ENCODE measurements around the gene EXOC3.

Gene EXOC3

GRCh38 chr5:440401-441201 is 2.4 kb upstream of the EXOC3 start:
- no peak for ATAC-seq

GRCh38 chr5:441996-442334 is 1.0 kb upstream of the EXOC3 start:
- ATAC-seq, result no peak

GRCh38 chr5:443239-444151 is 519 bp downstream of the EXOC3 start:
- peak; percentile 28 to 34 for ATAC-seq

GRCh38 chr5:444226-444625 is 1.2 kb downstream of the EXOC3 start:
- ATAC-seq, result no peak

DNA sequence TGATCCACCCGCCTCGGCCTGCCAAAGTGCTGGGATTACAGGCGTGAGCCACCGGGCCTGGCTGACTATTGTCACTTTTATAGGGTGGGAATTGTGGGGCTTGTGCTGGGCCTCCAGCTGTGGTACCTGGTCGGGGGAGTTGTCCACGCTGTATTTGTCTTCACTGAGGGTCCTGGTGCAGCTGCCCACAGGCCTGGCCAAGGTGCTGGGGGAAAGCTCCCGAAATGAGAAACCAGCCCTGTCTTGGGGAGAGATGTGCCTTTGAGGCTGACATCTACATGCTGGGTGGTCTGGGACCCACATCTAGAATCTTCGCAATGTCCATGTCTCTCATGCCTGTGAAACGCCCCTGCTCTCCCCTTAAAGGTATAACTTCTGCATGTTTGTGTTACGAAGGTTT is 2.6 kb downstream of the EXOC3 start:
- no peak for ATAC-seq

DNA sequence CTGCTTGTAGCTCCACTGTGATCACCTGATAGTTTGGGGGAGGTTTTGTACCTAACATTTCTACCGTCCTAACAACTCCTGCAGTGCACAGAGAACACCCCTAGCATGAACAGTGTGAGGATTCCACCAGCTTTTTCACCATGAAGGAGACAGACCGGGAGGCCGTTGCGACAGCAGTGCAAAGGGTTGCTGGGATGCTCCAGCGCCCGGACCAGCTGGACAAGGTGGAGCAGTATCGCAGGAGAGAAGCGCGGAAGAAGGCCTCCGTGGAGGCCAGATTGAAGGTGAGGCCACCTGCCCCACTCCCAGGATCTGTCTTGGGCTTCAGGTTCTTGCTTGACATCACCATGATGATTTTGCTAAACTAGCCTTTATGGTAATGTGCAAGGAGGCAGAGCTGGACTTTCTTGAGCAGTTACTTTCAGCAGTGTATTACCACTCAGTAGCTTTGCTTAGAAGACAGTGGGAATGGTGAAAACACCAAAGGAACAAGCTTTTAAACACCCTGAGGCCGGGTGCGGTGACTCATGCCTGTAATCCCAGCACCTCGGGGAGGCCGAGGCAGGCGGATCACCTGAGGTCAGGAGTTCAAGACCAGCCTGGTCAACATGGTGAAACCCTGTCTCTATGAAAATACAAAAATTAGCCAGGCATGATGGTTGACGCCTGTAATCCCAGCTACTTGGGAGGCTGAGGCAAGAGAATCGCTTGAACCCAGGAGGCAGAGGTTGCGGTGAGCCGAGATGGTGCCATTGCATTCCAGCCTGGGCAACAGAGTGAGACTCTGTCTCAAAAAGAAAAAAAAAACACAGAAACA is 3.3 kb downstream of the EXOC3 start:
- no peak for ATAC-seq

DNA sequence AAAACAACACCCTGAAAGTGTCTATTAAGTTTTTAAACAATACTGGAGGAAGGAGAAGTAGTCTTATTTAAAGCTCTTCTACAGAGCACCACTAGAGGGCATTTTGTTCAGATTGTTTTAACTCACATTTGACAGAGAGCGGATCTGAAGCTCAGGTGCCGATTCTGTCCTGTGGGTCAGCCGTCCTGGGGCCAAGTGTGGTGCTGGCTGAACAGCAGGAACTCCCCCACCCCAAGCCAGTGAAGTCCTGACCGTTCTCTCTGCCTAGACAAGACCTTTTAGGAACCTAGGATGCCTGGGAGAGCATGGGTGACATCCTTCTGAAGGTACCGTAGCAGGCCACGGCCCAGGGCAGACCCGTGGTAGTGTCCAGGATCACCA is 3.9 kb downstream of the EXOC3 start:
- peak in 1 of 2 donors; percentile 25 for ATAC-seq

DNA sequence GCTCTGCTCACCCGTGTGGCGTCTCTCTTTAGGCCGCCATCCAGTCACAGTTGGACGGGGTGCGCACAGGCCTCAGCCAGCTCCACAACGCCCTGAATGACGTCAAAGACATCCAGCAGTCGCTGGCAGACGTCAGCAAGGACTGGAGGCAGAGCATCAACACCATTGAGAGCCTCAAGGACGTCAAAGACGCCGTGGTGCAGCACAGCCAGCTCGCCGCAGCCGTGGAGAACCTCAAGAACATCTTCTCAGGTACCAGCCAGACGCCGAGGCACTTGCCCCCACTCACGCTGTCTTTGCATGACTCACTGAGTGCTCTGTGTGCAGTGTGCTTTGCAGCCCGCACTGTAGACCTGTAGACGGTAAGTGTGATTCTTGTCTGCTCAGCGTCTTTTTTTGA is 4.5 kb downstream of the EXOC3 start:
- ATAC-seq, result no peak

DNA sequence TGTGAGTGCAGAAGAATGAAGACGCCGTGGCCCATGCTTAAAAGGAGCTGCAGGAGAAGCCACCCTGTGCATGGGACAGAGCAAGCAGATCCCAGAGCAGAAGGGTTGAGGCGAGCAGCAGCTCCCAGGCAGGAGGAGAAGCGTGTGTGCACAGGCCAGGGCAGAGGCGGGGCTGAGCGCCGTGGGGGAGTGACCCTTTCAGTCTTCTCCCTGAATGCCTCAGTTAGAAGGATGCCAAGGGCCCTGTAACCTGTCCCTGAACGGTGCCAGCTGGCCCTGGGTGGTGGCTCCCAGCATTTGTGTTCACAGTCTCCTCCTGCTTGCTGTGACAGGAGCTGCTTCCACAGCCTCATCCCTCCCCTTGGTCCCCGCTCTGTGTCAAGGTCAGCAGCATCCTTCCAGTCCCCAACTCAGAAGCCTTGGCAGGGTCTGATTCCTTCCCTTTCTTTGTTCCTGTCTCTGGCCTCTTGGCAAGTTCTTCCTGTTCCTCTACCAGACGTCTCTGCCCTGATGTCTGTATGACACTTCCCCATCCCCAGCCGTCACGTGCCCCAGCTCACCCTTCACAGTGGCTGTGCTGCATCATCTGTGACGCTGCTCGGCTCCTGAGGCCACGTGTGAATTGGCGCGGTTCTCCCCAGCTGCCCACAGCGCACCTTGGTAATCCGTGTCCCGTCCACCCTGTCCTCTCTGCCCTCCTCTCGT is 5.2 kb downstream of the EXOC3 start:
- ATAC-seq, result no peak

GRCh38 chr5:448766-449090 is 5.8 kb downstream of the EXOC3 start:
- ATAC-seq, result no peak

GRCh38 chr5:449151-449550 is 6.2 kb downstream of the EXOC3 start:
- no peak for ATAC-seq

DNA sequence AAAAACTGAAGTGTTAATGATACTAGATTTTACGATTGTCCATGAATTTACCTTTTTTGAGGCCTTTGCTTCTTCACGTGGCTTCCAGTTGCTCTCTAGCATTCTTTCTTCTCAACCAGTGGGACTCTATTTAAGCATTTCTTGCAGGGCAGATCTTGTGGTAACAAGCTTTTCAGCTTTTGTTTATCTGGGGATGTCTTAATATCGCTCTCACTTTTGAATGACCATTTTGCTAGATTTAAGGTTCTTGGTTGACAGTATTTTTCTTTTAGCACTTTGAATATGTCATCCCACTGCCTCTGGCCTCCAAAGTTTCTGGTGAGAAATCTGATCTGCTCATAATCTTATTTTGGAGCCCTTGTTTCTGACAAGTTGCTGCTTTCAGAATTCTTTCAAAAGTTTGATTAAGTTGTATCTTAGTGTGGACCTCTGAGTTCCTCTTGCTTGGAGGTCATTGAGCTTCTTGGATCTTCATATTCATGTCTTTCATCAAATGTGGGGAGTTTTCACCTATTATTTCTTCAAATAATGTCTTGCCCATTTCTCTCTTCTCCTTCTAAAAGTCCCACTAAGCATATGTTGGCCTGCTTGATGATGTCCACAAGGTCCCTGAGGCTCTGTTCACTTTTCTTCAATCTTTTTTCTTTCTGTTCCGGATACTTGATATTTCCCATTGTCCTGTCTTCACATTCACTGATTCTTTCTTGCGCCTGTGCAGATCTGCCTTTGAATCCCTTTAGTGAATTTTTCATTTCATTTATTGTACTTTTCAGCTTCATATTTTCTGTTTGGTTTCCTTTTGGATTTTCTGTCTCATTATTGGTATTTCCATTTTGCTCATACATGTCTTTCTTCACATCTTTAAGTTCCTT is 8.8 kb downstream of the EXOC3 start:
- no peak for ATAC-seq

- no peak for ATAC-seq
Measured at GRCh38 chr5:452978-453710, 10.2 kb downstream of the EXOC3 start.

- no peak for ATAC-seq
Measured at GRCh38 chr5:453725-454481, 10.9 kb downstream of the EXOC3 start.

GRCh38 chr5:454936-455335 is 12.0 kb downstream of the EXOC3 start:
- no peak for ATAC-seq

GRCh38 chr5:455806-456205 is 12.8 kb downstream of the EXOC3 start:
- no peak for ATAC-seq

DNA sequence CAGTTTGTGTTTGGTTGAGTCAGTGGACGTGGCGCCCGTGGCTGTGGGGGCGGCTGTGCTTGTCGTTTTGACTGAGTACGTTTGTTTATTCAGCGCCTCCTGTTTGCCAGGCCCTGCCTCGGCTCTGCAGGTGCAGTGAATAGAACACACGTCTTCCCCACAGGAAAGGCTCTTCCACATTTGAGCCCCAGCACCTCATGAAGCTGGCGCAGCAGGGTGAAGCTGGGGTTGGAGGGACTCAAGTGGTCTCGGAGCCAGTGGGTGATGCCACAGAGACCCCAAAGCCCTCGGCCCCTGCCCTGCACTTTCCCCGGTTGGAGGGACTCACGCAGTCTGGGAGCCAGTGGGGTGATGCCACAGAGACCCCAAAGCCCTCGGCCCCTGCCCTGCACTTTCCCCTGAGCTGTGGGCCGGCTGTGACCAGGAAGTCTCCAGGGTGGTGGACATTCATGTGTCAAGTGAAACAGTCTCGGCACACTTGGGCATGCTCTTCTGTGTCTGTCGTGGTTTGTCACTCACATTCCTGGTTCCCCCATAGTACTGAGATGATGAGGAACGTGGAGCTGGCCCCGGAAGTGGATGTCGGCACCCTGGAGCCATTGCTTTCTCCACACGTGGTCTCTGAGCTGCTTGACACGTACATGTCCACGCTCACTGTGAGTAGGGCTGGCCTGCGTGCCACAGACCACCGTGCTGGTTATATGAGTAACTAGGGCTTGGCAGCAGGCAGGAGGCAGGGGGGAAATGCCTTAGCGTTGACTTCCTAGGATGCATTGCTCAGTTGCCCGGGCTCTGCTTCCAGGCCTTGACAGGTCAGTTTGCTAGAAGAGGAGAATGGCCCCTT is 13.6 kb downstream of the EXOC3 start:
- no peak for ATAC-seq

DNA sequence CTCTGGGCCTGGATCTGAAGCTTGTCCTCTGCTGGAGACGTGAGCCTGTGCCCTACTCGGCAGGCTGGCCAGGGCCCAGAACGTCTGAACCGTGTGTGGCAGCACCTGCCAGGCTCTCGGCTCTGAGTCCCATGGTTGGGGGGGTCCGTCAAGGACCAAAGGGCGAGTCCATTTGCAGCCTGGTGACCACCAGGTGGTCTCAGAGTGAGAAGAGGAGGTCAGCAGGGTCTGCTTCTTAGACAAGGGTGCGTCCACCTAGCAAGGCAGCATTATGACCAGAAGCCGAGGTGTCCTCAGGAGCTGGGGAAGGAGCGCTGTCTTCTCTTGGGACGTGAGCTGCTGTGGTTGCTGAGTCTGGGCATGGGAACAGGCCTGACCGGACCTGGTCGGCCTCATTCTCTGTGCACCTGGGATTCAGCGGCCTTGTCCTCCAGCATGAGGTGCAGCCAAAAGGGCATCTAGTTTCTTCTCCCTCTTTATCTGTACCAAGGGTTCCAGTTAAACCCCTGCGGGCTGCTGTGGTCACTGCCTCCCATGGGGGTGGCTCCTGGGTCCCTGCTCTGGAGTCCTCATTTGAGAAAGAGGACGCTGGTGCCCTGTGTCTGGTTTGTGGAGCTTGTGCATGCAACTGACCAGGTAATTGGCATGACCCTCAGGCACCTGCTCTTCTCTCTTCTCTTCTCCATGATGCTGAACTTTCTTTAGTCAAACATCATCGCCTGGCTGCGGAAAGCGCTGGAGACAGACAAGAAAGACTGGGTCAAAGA is 14.4 kb downstream of the EXOC3 start:
- no peak for ATAC-seq
